ENCODE measurements around the gene PRKD3. TPM values are rescaled to one million over a fixed set of nuclear protein-coding genes. Genes with fewer than 3 reads are reported as not detected.

PRKD3 gene
- total and polyA plus RNA-seq, 10 of the 15 experiments (the other 5 are each of a cell fraction or from before 2014, with no cell fraction given), result 3.3 to 14.9 (median 7.9) TPM

DNA sequence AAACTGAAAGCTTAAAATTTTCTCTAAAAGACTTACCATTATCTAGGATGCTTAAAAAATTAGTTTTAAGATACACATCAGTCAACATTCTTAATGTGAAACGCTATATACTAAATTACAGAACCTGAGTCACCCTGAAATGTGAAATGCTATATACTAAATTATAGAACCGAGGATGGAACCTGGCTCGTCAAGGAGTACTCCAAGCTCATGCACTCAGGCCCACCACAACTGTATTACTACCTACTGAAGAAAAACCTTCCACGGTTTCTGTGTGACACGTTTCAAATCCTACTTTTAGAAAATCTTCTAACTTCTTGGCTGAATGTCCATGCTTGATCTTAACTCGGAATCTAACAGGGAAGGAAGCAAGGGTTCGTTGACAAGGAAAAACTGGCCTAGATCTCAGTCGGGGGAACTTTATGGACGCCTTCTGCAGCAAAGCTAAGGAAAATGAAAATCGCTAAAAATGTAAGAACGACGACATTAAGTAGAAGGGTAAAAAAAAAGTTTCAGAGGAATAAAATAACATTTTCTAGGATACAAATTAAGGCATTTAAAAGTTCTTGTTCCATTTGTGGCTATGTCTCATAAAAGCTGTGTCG lies 1.4 kb downstream of the PRKD3 start (continued):
- TF ChIP-seq, protein P1, sequence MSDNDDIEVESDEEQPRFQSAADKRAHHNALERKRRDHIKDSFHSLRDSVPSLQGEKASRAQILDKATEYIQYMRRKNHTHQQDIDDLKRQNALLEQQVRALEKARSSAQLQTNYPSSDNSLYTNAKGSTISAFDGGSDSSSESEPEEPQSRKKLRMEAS (IDR thresholded peaks at IDR 0.05; ENCODE audit: low read depth, low read length), result no peak
- no peak for TF ChIP-seq MEF2B (IDR thresholded peaks at IDR 0.05; ENCODE audit: partially characterized antibody, poor library complexity, severe bottlenecking)
- no peak for TF ChIP-seq IRF4 (IDR thresholded peaks at IDR 0.05; ENCODE audit: low read depth, low read length)
- no peak for TF ChIP-seq EP300 (IDR thresholded peaks at IDR 0.05; ENCODE audit: borderline replicate concordance in 1 of 2, control insufficient read depth in 1 of 2, low read depth in 2 of 2, low read length in 2 of 2)

GRCh38 chr2:37322368-37322767 lies 2.3 kb downstream of the PRKD3 start:
- TF ChIP-seq NFYB (IDR thresholded peaks at IDR 0.05; ENCODE audit: insufficient read depth, low read depth, low read length) (peak; percentile 67), IRF4 (IDR thresholded peaks at IDR 0.05; ENCODE audit: low read depth, low read length) (no peak)
- no peak for ATAC-seq
- H3K36me3 ChIP-seq (ENCODE audit: control insufficient read depth in 2 of 2, insufficient read depth in 2 of 2, low read length in 1 of 2), result no peaks in the 10 kb centered on the region; a peak in 1 of 4 replicates
- no peak overlapping the region for H3K27ac ChIP-seq (ENCODE audit: control insufficient read depth, insufficient read depth)
- in situ Hi-C loops (cut with MboI), result no loop called here
- POLR2A ChIA-PET, result interaction anchor here (1.2 kb wide), 1 partner anchor 8 kb away, joined by 3 read pairs; no protein-coding TSS in a partner anchor
- H4K20me1 ChIP-seq (ENCODE audit: control insufficient read depth, insufficient read depth), result no peaks in the 10 kb centered on the region
- H3K9ac ChIP-seq (ENCODE audit: control insufficient read depth, insufficient read depth, low read length), result no peak overlapping the region
- H3K4me1 ChIP-seq (ENCODE audit: control insufficient read depth, insufficient read depth, low read length), result peaks cover 9% of the 10 kb centered on the region; the same call in 1 of the 2 replicates
- H3K4me3 ChIP-seq, result no peak overlapping the region
- CTCF ChIA-PET, result interaction anchor here (0.7 to 2.9 kb wide), 4 partner anchors 9 to 570 kb away, joined by 3 to 11 read pairs (median 4); no protein-coding TSS in a partner anchor
- BruUV-seq (replicated peaks), result no TSS peak
- no peak for DNase-seq (ENCODE audit: low read depth, low spot score)
- intact Hi-C loops (cut with micrococcal nuclease; ENCODE audit: unreplicated experiment), result loop anchor here (5.0 kb wide), 1 partner anchor 55 kb away; no protein-coding TSS in a partner anchor
- no peak overlapping the region for H2AFZ ChIP-seq (ENCODE audit: control insufficient read depth, low read depth, low read length)
- H3K4me2 ChIP-seq (ENCODE audit: control insufficient read depth, insufficient read depth), result peak overlapping the region; percentile 61
- SMC1A ChIA-PET (ENCODE audit: uncharacterized antibody, unreplicated experiment), result interaction anchor here (0.6 to 2.5 kb wide), 5 partner anchors 9 to 337 kb away, joined by 3 to 17 read pairs (median 5); no protein-coding TSS in a partner anchor
- no peak for FAIRE-seq
- peaks cover 5% of the 10 kb centered on the region for H3K79me2 ChIP-seq (ENCODE audit: control insufficient read depth, insufficient read depth, low read length)
- H3K9me3 ChIP-seq (replicated peaks; ENCODE audit: control insufficient read depth, insufficient read depth, low read length), result no peaks in the 10 kb centered on the region
- RAD21 ChIA-PET (ENCODE audit: unreplicated experiment), result interaction anchor here (0.7 to 2.7 kb wide), 3 partner anchors 53 to 554 kb away, joined by 4 to 9 read pairs (median 6); no protein-coding TSS in a partner anchor
- H3K27me3 ChIP-seq (replicated peaks in 1 of 2; ENCODE audit: control insufficient read depth in 2 of 2, insufficient read depth in 2 of 2, low read length in 1 of 2), result peaks cover 2 to 6% of the 10 kb centered on the region in 2 experiments
